Caco-2 (cell line): Measurements from ENCODE around the gene OR52B6. TPM values are rescaled to one million over a fixed set of nuclear protein-coding genes. Genes with fewer than 3 reads are reported as not detected.

Experiments used
- BruUV-seq: library from RNA; stranded (reverse); fragments of 400-500 nt; replicated peaks from 2 replicates; lab custom pipeline; 2021; lab: Mats Ljungman, UMichigan
- CTCF ChIA-PET: fragments of 300-600 bp; sonication (Branson Sonifier 250); formaldehyde crosslinking; loops from one replicate; lab custom pipeline; 2022; ENCODE audit warnings: antibody characterized with exemption; lab: Charles Lee
- POLR2A ChIA-PET: fragments of 300-600 bp; sonication (Branson Sonifier 250); formaldehyde crosslinking; loops from one replicate; lab custom pipeline; 2022; ENCODE audit warnings: antibody characterized with exemption; lab: Charles Lee
- DNase-seq, 2 experiments: peaks; one replicate each; pipeline versions ENCODE4 v3.0.0 to v3.0.0-alpha.2; 2020 to 2022
- H3K27me3 ChIP-seq: replicated peaks from 2 replicates; pipeline ENCODE4 v1.6.0; 2011; ENCODE audit warnings: low read length; ENCODE audit not compliant: control insufficient read depth, insufficient read depth
- H3K36me3 ChIP-seq: 2 replicates; pipeline ENCODE4 v1.5.1; 2011; ENCODE audit warnings: low read length; ENCODE audit not compliant: control insufficient read depth, insufficient read depth
- H3K4me1 ChIP-seq: fragments of 250-450 bp; sonication (Bioruptor Pico); 2 replicates; pipeline ENCODE4 v1.5.1; 2020; ENCODE audit warnings: mild to moderate bottlenecking
- H3K4me3 ChIP-seq: 2 replicates; pipeline ENCODE4 v1.5.1; 2011; ENCODE audit warnings: low read depth, mild to moderate bottlenecking, control low read depth, low read length
- H3K9me3 ChIP-seq: fragments of 250-450 bp; sonication (Bioruptor Pico); 2 replicates; pipeline ENCODE4 v1.5.1; 2020; ENCODE audit warnings: mild to moderate bottlenecking, moderate library complexity
- H3K27ac Mint-ChIP-seq: one replicate; pipeline ENCODE4 v1.8.0; 2022; ENCODE audit warnings: mixed read lengths; ENCODE audit not compliant: unreplicated experiment
- H3K27me3 Mint-ChIP-seq: one replicate; pipeline ENCODE4 v1.8.0; 2022; ENCODE audit warnings: mixed read lengths; ENCODE audit not compliant: insufficient read depth, unreplicated experiment
- H3K36me3 Mint-ChIP-seq: one replicate; pipeline ENCODE4 v1.8.0; 2022; ENCODE audit warnings: mild to moderate bottlenecking, mixed read lengths; ENCODE audit not compliant: insufficient read depth, unreplicated experiment
- H3K4me1 Mint-ChIP-seq: one replicate; pipeline ENCODE4 v1.8.0; 2022; ENCODE audit warnings: low read depth, mixed read lengths; ENCODE audit not compliant: unreplicated experiment
- H3K4me3 Mint-ChIP-seq: one replicate; pipeline ENCODE4 v1.8.0; 2022; ENCODE audit warnings: mild to moderate bottlenecking, moderate library complexity, mixed read lengths; ENCODE audit not compliant: unreplicated experiment
- H3K9me3 Mint-ChIP-seq: one replicate; pipeline ENCODE4 v1.8.0; 2022; ENCODE audit warnings: mixed read lengths; ENCODE audit not compliant: unreplicated experiment
- intact Hi-C: fragments of 100-400 bp; cut with micrococcal nuclease; formaldehyde crosslinking; loops from one replicate; pipeline ENCODE4 v1.10.0; 2022; ENCODE audit not compliant: unreplicated experiment
- total RNA-seq: library from RNA; stranded (reverse); gene quantifications from 2 replicates; pipeline ENCODE4 v1.2.3, GENCODE V29; 2022
- TF ChIP-seq, protein P1 (sequence below), 2 experiments: fragments of 200-600 bp in 1 of 2; IDR thresholded peaks; 1 replicate in 1 of 2; 2 replicates in 1 of 2; pipeline versions ENCODE4 v1.5.1 to v1.8.0; 2011 to 2022; ENCODE audit warnings: antibody characterized with exemption in 1 of 2, control low read depth in 1 of 2, inconsistent platforms in 1 of 2, low read depth in 1 of 2, low read length in 1 of 2, mild to moderate bottlenecking in 1 of 2, moderate library complexity in 1 of 2; ENCODE audit not compliant: insufficient read depth in 1 of 2, severe bottlenecking in 1 of 2, unreplicated experiment in 1 of 2

The OR52B6 gene
- total RNA-seq, 1 experiment from 2014 or later = not detected

GRCh38 chr11:5536482-5536881 is 44.2 kb upstream of the OR52B6 start:
- Histone ChIP-seq H3K27me3 (no peaks in the 10 kb centered on the region), H3K4me1 (no peaks in the 10 kb centered on the region), H3K4me3 (no peak overlapping the region), H3K36me3 (no peaks in the 10 kb centered on the region), H3K9me3 (no peaks in the 10 kb centered on the region)
- no TSS peak for BruUV-seq
- H3K4me3 Mint-ChIP-seq = no peak overlapping the region
- H3K27ac Mint-ChIP-seq = no peak overlapping the region
- H3K4me1 Mint-ChIP-seq = no peaks in the 10 kb centered on the region
- H3K36me3 Mint-ChIP-seq = no peaks in the 10 kb centered on the region
- no peak for DNase-seq
- TF ChIP-seq, protein P1, sequence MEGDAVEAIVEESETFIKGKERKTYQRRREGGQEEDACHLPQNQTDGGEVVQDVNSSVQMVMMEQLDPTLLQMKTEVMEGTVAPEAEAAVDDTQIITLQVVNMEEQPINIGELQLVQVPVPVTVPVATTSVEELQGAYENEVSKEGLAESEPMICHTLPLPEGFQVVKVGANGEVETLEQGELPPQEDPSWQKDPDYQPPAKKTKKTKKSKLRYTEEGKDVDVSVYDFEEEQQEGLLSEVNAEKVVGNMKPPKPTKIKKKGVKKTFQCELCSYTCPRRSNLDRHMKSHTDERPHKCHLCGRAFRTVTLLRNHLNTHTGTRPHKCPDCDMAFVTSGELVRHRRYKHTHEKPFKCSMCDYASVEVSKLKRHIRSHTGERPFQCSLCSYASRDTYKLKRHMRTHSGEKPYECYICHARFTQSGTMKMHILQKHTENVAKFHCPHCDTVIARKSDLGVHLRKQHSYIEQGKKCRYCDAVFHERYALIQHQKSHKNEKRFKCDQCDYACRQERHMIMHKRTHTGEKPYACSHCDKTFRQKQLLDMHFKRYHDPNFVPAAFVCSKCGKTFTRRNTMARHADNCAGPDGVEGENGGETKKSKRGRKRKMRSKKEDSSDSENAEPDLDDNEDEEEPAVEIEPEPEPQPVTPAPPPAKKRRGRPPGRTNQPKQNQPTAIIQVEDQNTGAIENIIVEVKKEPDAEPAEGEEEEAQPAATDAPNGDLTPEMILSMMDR (IDR thresholded peaks at IDR 0.05; ENCODE audit: insufficient read depth in 1 of 2, low read depth in 1 of 2, low read length in 1 of 2, severe bottlenecking in 1 of 2, unreplicated experiment in 1 of 2) = no peak
- POLR2A ChIA-PET = no interaction called here
- H3K27me3 Mint-ChIP-seq = peaks cover 3% of the 10 kb centered on the region
- intact Hi-C loops = no loop called here
- H3K9me3 Mint-ChIP-seq = no peaks in the 10 kb centered on the region
- CTCF ChIA-PET = no interaction called here

- H3K9me3 Mint-ChIP-seq = no peaks in the 10 kb centered on the region
- H3K4me1 Mint-ChIP-seq = no peaks in the 10 kb centered on the region
- H3K27me3 Mint-ChIP-seq = no peaks in the 10 kb centered on the region
- H3K27ac Mint-ChIP-seq = no peak overlapping the region
- ChIA-PET POLR2A (no interaction called here), CTCF (no interaction called here)
- intact Hi-C loops = no loop called here
- no peak for DNase-seq
- no peaks in the 10 kb centered on the region for H3K9me3 ChIP-seq
- BruUV-seq = no TSS peak
- no peaks in the 10 kb centered on the region for H3K4me1 ChIP-seq
- H3K4me3 ChIP-seq = no peak overlapping the region
- no peaks in the 10 kb centered on the region for H3K36me3 Mint-ChIP-seq
- no peaks in the 10 kb centered on the region for H3K36me3 ChIP-seq
- TF ChIP-seq, protein P1 (IDR thresholded peaks at IDR 0.05; ENCODE audit: insufficient read depth in 1 of 2, low read depth in 1 of 2, low read length in 1 of 2, severe bottlenecking in 1 of 2, unreplicated experiment in 1 of 2) = no peak
- no peaks in the 10 kb centered on the region; the same call in 1 of the 2 replicates for H3K27me3 ChIP-seq
- no peak overlapping the region for H3K4me3 Mint-ChIP-seq
These were observed 39.2 kb upstream of the OR52B6 start for GRCh38 chr11:5541427-5541826.

DNA sequence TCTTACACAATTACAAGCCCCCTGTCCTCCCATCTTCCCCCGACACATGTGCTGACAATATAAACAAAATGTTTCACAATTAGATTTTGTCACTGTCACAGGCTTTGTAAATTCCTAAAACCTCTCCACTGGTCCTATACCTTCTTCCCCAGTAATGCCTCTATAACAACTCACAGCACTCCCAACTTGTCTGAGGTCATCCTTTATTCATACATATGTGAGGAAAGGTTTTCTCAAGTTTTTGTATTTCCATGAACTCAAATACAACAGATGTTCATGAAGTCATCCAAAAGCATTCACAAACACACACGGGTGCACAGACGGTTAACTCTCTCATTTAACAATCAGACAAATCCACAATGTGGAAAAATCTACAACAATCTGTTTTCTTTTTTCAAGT is 34.2 kb upstream of the OR52B6 start:
- TF ChIP-seq, protein P1 (IDR thresholded peaks at IDR 0.05; ENCODE audit: insufficient read depth in 1 of 2, low read depth in 1 of 2, low read length in 1 of 2, severe bottlenecking in 1 of 2, unreplicated experiment in 1 of 2) = no peak
- H3K4me1 Mint-ChIP-seq = no peaks in the 10 kb centered on the region
- no peaks in the 10 kb centered on the region; the same call in 1 of the 2 replicates for H3K27me3 ChIP-seq
- no TSS peak for BruUV-seq
- H3K4me1 ChIP-seq = no peaks in the 10 kb centered on the region
- DNase-seq = no peak
- no peaks in the 10 kb centered on the region for H3K27me3 Mint-ChIP-seq
- no peaks in the 10 kb centered on the region for H3K36me3 Mint-ChIP-seq
- intact Hi-C loops = no loop called here
- ChIA-PET POLR2A (no interaction called here), CTCF (no interaction called here)
- H3K27ac Mint-ChIP-seq = no peak overlapping the region
- H3K9me3 ChIP-seq = no peaks in the 10 kb centered on the region
- no peaks in the 10 kb centered on the region for H3K36me3 ChIP-seq
- no peaks in the 10 kb centered on the region for H3K9me3 Mint-ChIP-seq
- no peak overlapping the region for H3K4me3 ChIP-seq
- H3K4me3 Mint-ChIP-seq = no peak overlapping the region
